Uterus (tissue), 2 donors: ENCODE results near the gene PAQR4.

Experiments used
- CTCF ChIP-seq, 4 experiments: fragments of 200-600 bp in 2 of 4; fragments of 450-650 bp in 2 of 4; sonication (generic) in 2 of 4; IDR thresholded peaks; one replicate each; pipeline ENCODE4 v1.5.1; 2016 to 2019; ENCODE audit warnings: antibody characterized with exemption in 4 of 4, mild to moderate bottlenecking in 2 of 4, moderate library complexity in 1 of 4
- POLR2A ChIP-seq, 2 donors: fragments of 450-650 bp; IDR thresholded peaks; one replicate each; pipeline ENCODE4 v1.6.1; 2016; ENCODE audit warnings: antibody characterized with exemption in 2 of 2, mild to moderate bottlenecking in 1 of 2, moderate library complexity in 1 of 2

- no peak for TF ChIP-seq CTCF (IDR thresholded peaks at IDR 0.05)
- no peak for TF ChIP-seq POLR2A (IDR thresholded peaks at IDR 0.05)
Observed at GRCh38 chr16:3000540-3000939, 31.4 kb downstream of the PAQR4 start.
